Activated CD8-positive, alpha-beta memory T cell treated with anti-CD3 and anti-CD28 coated beads, Interleukin-2, amount 50 U/mL, for 1 hour (primary cell): Measurements from ENCODE around the gene ZIC2.
"Not testable (repeated sequence)": the region's sequence is repeated elsewhere in the genome, so short reads cannot be mapped to it uniquely, and the experiment has no call there.

Experiments
- DNase-seq: peaks from one replicate; pipeline ENCODE4 v3.0.0-alpha.2; 2020; ENCODE audit errors: extremely low read depth

Gene ZIC2

DNA sequence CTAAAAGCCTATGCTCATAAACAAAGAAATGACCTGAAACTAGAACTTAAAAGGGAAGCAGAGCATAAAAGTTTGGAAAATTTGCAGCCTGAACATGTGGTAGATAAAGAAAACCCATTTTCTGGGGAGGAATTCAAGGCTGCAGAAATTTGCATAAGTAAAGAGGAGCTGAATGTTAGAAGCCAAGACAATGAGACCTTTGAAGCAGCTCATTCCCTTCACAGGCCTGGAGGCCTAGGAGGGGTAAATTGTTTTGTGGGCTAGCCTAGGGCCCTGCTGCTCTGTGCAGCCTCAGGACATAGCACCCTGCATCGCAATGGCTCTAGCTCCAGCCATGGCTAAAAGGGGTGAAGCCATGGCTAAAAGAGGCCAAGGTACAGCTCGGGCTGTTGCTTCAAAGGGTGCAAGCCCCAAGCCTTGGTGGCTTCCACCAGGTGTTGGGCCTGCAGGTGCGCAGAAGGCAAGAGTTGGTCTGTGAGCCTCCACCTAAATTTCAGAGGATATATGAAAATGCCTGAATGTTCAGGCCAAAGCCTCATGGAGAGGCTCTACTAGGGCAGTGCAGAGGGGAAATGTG is 38.3 kb downstream of the ZIC2 start:
- DNase-seq = no peak

DNA sequence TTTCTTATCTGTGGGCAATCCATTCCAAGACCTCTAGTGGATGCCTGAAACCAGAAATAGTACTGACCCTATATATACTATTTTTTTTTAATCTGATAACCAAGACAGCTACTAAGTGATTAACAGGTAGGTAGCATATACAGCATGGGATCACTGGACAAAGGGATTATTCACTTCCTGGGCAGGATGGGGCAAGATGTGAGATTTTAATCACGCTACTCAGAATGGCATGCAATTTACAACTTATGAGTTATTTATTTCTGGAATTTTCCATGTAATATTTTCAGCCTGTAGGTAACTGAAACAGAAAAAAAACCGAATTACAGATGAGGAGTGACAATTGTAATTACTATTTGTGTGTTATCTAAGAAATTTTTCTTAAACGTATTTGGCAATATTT is 41.2 kb downstream of the ZIC2 start:
- no peak for DNase-seq

DNA sequence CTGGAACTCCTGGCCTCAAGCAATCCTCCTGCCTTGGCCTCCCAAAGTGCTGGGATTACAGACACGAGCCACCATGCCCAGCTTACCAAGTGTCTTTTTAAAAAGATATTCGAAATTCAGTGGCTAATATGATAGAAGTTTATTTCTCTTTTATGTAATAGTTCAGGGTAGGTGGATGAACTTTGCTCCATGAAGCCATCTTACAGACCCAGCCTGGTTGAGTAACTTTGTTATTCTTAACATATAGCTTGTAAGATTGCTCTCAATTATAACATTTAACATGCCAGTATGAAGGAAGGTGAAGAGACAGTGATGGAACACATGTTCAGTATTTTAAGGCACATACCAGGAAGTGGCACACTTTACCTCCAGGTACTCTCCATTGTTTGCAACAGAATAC is 42.4 kb downstream of the ZIC2 start:
- DNase-seq = no peak

DNA sequence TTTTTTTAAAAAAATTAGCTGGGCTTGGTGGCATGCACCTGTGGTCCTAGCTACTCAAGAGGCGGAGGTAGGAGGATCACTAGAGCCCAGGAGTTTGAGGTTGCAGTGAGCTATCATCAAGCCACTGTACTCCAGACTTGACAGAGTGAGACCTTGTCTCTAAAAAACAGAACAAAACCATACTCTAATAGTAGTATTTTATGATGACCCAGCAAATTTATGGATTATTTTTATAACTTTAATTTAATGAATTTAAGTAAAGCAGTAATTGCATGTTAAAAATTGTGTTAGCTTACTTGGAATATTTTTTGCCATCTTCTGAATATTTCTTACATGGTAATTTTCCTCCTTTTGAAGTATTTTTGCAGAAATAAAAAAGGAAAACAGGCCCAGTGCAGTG is 48.3 kb downstream of the ZIC2 start:
- no peak for DNase-seq

DNA sequence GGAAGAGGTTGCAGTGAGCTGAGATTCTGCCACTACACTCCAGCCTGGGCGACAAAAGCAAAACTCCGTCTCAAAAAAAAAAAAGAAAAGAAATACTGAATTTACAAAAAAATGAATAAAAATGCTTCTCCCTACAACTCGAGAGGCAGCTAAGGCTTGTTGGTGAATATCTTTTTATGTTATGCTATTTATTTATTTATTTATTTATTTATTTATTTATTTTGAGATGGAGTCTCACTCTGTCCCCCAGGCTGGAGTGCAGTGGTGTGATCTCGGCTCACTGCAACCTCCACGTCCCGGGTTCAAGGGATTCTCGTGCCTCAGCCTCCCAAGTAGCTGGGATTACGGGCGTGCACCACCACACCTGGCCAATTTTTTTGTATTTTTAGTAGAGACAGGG is 51.1 kb downstream of the ZIC2 start:
- DNase-seq = not testable (repeated sequence)

DNA sequence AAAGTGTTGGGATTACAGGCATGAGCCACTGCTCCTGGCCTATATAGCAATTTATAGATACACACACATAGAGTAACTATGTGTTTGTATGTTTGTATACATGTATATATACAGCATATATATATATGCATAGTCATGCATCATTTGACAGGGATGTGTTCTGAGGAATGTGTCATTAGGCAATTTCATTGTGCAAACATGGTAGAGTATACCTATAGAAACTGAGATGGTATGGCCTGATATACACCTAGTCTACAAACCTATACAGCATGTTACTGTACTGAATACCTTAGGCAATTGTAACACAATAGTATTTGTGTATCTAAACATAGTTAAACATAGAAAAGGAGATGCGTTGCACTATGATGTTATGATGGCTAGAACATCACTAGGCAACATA is 54.4 kb downstream of the ZIC2 start:
- no peak for DNase-seq
